K562 (cell line): ENCODE measurements around the gene LIG3. TPM values are rescaled to one million over a fixed set of nuclear protein-coding genes. Genes with fewer than 3 reads are reported as not detected.
A peak's percentile ranks its signal among the peaks of the same experiment; 100 is the strongest.

ENCODE experiments used
- HOXB6 ChIP-seq: fragments of 250-450 bp; sonication (Bioruptor Pico); IDR thresholded peaks from 2 replicates; pipeline ENCODE4 v1.5.1; 2022; ENCODE audit warnings: mild to moderate bottlenecking, borderline replicate concordance
- MEIS2 ChIP-seq: fragments of 450-650 bp; IDR thresholded peaks from 2 replicates; pipeline ENCODE4 v1.6.1; 2014; ENCODE audit warnings: mild to moderate bottlenecking; ENCODE audit not compliant: partially characterized antibody
- NFIX ChIP-seq: fragments of 250-450 bp; sonication (Bioruptor Pico); IDR thresholded peaks from 2 replicates; pipeline ENCODE4 v1.4.0; 2020; ENCODE audit warnings: low read depth, mild to moderate bottlenecking, moderate library complexity
- NFXL1 ChIP-seq: fragments of 450-650 bp; formaldehyde crosslinking; IDR thresholded peaks from 2 replicates; pipeline ENCODE4 v1.4.0; 2021; ENCODE audit warnings: mild to moderate bottlenecking
- POLR2A ChIP-seq: fragments of 450-650 bp; conservative IDR thresholded peaks from 2 replicates; pipeline ENCODE4 v1.6.1; 2016
- RBM39 ChIP-seq: fragments of 200-400 bp; formaldehyde crosslinking; optimal IDR thresholded peaks from 2 replicates; pipeline ENCODE3; 2018; ENCODE audit warnings: low read depth, low read length
- SMAD3 ChIP-seq: fragments of 450-650 bp; formaldehyde crosslinking; conservative IDR thresholded peaks from 2 replicates; pipeline ENCODE4 v1.4.0; 2020; ENCODE audit warnings: mild to moderate bottlenecking
- SMC3 ChIP-seq: conservative IDR thresholded peaks from 2 replicates; pipeline ENCODE4 v1.6.1; 2011; ENCODE audit warnings: low read depth, low read length, improper control_type of control experiment; ENCODE audit not compliant: insufficient read depth
- SRSF7 ChIP-seq: fragments of 200-400 bp; formaldehyde crosslinking; optimal IDR thresholded peaks from 2 replicates; pipeline ENCODE3; 2017; ENCODE audit warnings: mild to moderate bottlenecking, low read depth, low read length
- TBP ChIP-seq: optimal IDR thresholded peaks from 2 replicates; pipeline ENCODE3; 2011; ENCODE audit warnings: low read depth, low read length, improper control_type of control experiment
- TOE1 ChIP-seq, 2 experiments: fragments of 450-650 bp in 1 of 2; sonication (generic) in 1 of 2; formaldehyde crosslinking in 1 of 2; IDR thresholded peaks; 2 replicates each; pipeline versions ENCODE4 v1.7.1 to v1.8.0; 2016 to 2022; ENCODE audit warnings: borderline replicate concordance in 2 of 2, mild to moderate bottlenecking in 2 of 2, antibody characterized with exemption in 1 of 2, inconsistent platforms in 1 of 2, low read depth in 1 of 2, missing genetic modification reagents in 1 of 2, moderate library complexity in 1 of 2
- ZBTB8A ChIP-seq: fragments of 450-650 bp; IDR thresholded peaks from 2 replicates; pipeline ENCODE4 v1.6.1; 2018; ENCODE audit warnings: mild to moderate bottlenecking, moderate library complexity; ENCODE audit not compliant: partially characterized antibody
- ZNF140 ChIP-seq: fragments of 250-450 bp; sonication (Bioruptor Pico); IDR thresholded peaks from 2 replicates; pipeline ENCODE4 v1.8.0; 2021; ENCODE audit warnings: moderate library complexity, mild to moderate bottlenecking, inconsistent platforms
- ZNF253 ChIP-seq: fragments of 250-450 bp; sonication (Bioruptor Pico); conservative IDR thresholded peaks from 2 replicates; pipeline ENCODE4 v1.6.1; 2021; ENCODE audit warnings: mild to moderate bottlenecking
- ZNF444 ChIP-seq: fragments of 250-450 bp; sonication (Bioruptor Pico); IDR thresholded peaks from 2 replicates; pipeline ENCODE4 v1.4.0; 2020; ENCODE audit warnings: mild to moderate bottlenecking, moderate library complexity
- polyA plus RNA-seq, 8 experiments: library from polyadenylated mRNA; depleted of rRNA in 4 of 8; stranded (reverse) in 5 of 8; unstranded in 3 of 8; fragments of >200 nt; fragmentation: Nextera tagmentation in 2 of 8; fragmentation: Illumina TruSeq in 1 of 8; extraction: Ambion mirVana in 2 of 8; extraction: Trizol in 1 of 8; gene quantifications; 2 replicates each; pipeline versions ENCODE4 v1.2.1 to v1.2.3, GENCODE V29; 2011 to 2014; ENCODE audit warnings: inconsistent platforms in 1 of 8, missing spikeins in 1 of 8
- total RNA-seq, 7 experiments: library from RNA; depleted of rRNA in 6 of 7; stranded (reverse); fragments of >200 nt in 6 of 7; fragmentation: Illumina TruSeq in 2 of 7; extraction: Trizol in 2 of 7; gene quantifications; 2 replicates each; pipeline versions ENCODE4 v1.2.1 to v1.2.3, GENCODE V29; 2011 to 2021; ENCODE audit warnings: low replicate concordance in 1 of 7
- TF ChIP-seq, protein P1 (sequence below): fragments of 450-650 bp; formaldehyde crosslinking; IDR thresholded peaks from 2 replicates; pipeline ENCODE4 v1.4.0; 2020; ENCODE audit warnings: mild to moderate bottlenecking, mixed read lengths
- TF ChIP-seq, protein P2 (sequence below): fragments of 450-650 bp; IDR thresholded peaks from 2 replicates; pipeline ENCODE4 v1.6.1; 2016; ENCODE audit warnings: low read depth, mild to moderate bottlenecking, moderate library complexity
- TF ChIP-seq, protein P3 (sequence below), 3 experiments: fragments of 200-800 bp in 1 of 3; fragments of 250-450 bp in 1 of 3; fragments of 450-650 bp in 1 of 3; sonication (Bioruptor Pico) in 1 of 3; sonication (Bioruptor generic) in 1 of 3; formaldehyde crosslinking in 1 of 3; IDR thresholded peaks; 2 replicates each; pipeline versions ENCODE4 v1.6.1 to v1.8.0; 2016 to 2022; ENCODE audit warnings: mild to moderate bottlenecking in 2 of 3, missing genetic modification characterization in 2 of 3, missing compliant biosample characterization in 1 of 3, moderate library complexity in 1 of 3

LIG3 gene
- total and polyA plus RNA-seq, 9 of the 15 experiments (the other 6 are each of a cell fraction or from before 2014, with no cell fraction given) = 7.6 to 75.0 (median 43.0) TPM

GRCh38 chr17:34961093-34961911 is 19.0 kb upstream of the LIG3 start, which contains the start of the genes CCT6B and ZNF830 (continued):
- TF ChIP-seq, protein P1, sequence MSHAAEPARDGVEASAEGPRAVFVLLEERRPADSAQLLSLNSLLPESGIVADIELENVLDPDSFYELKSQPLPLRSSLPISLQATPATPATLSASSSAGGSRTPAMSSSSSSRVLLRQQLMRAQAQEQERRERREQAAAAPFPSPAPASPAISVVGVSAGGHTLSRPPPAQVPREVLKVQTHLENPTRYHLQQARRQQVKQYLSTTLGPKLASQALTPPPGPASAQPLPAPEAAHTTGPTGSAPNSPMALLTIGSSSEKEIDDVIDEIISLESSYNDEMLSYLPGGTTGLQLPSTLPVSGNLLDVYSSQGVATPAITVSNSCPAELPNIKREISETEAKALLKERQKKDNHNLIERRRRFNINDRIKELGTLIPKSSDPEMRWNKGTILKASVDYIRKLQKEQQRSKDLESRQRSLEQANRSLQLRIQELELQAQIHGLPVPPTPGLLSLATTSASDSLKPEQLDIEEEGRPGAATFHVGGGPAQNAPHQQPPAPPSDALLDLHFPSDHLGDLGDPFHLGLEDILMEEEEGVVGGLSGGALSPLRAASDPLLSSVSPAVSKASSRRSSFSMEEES (CRISPR knock-in tag) = no peak
- TF ChIP-seq SMAD3 (CRISPR knock-in tag) (no peak), ZNF444 (CRISPR knock-in tag) (no peak), ZNF253 (CRISPR knock-in tag) (no peak), ZBTB8A (no peak), MEIS2 (no peak), RBM39 (no peak), SMC3 (no peak), TOE1 (IDR thresholded peaks at IDR 0.05; ENCODE audit: borderline replicate concordance) (no peak), TOE1 (CRISPR knock-in tag; IDR thresholded peaks at IDR 0.05; ENCODE audit: borderline replicate concordance, low read depth) (no peak), HOXB6 (0 out of 2 replicates have a peak, but pooled peaks have one; percentile 62), POLR2A (peak; percentile 97), SRSF7 (no peak), NFIX (CRISPR knock-in tag) (no peak), TBP (peak; percentile 93), NFXL1 (no peak), ZNF140 (CRISPR knock-in tag) (no peak)
- TF ChIP-seq, protein P2, sequence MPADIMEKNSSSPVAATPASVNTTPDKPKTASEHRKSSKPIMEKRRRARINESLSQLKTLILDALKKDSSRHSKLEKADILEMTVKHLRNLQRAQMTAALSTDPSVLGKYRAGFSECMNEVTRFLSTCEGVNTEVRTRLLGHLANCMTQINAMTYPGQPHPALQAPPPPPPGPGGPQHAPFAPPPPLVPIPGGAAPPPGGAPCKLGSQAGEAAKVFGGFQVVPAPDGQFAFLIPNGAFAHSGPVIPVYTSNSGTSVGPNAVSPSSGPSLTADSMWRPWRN = no peak
- TF ChIP-seq, protein P3, sequence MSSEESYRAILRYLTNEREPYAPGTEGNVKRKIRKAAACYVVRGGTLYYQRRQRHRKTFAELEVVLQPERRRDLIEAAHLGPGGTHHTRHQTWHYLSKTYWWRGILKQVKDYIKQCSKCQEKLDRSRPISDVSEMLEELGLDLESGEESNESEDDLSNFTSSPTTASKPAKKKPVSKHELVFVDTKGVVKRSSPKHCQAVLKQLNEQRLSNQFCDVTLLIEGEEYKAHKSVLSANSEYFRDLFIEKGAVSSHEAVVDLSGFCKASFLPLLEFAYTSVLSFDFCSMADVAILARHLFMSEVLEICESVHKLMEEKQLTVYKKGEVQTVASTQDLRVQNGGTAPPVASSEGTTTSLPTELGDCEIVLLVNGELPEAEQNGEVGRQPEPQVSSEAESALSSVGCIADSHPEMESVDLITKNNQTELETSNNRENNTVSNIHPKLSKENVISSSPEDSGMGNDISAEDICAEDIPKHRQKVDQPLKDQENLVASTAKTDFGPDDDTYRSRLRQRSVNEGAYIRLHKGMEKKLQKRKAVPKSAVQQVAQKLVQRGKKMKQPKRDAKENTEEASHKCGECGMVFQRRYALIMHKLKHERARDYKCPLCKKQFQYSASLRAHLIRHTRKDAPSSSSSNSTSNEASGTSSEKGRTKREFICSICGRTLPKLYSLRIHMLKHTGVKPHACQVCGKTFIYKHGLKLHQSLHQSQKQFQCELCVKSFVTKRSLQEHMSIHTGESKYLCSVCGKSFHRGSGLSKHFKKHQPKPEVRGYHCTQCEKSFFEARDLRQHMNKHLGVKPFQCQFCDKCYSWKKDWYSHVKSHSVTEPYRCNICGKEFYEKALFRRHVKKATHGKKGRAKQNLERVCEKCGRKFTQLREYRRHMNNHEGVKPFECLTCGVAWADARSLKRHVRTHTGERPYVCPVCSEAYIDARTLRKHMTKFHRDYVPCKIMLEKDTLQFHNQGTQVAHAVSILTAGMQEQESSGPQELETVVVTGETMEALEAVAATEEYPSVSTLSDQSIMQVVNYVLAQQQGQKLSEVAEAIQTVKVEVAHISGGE (CRISPR knock-in tag; IDR thresholded peaks at IDR 0.05) = peak in 1 of 3 experiments; percentile 77; a peak in 2 of 6 replicates
